Subcutaneous abdominal adipose tissue (tissue), 5 donors: ENCODE data around the gene OAS1.
"Not testable (repeated sequence)": the region's sequence is repeated elsewhere in the genome, so short reads cannot be mapped to it uniquely, and the experiment has no call there.

Source experiments
- H3K27ac ChIP-seq: one replicate; pipeline ENCODE4 v1.7.0; 2013; ENCODE audit warnings: low read depth, mild to moderate bottlenecking, inconsistent platforms, low read length, moderate library complexity
- H3K27me3 ChIP-seq, 5 donors: one replicate each; pipeline ENCODE4 v1.7.0; 2013; ENCODE audit warnings: low read length in 5 of 5, inconsistent platforms in 1 of 5; ENCODE audit not compliant: control insufficient read depth in 5 of 5, insufficient read depth in 4 of 5
- H3K36me3 ChIP-seq, 5 donors: one replicate each; pipeline ENCODE4 v1.7.0; 2013; ENCODE audit warnings: low read length in 5 of 5; ENCODE audit not compliant: control insufficient read depth in 5 of 5, insufficient read depth in 5 of 5
- H3K4me1 ChIP-seq, 5 donors: one replicate each; pipeline ENCODE4 v1.7.0; 2013; ENCODE audit warnings: low read length in 5 of 5, mild to moderate bottlenecking in 3 of 5, moderate library complexity in 1 of 5; ENCODE audit not compliant: control insufficient read depth in 5 of 5, insufficient read depth in 5 of 5
- H3K4me3 ChIP-seq, 5 donors: one replicate each; pipeline ENCODE4 v1.7.0; 2013; ENCODE audit warnings: low read length in 5 of 5, low read depth in 1 of 5
- H3K9ac ChIP-seq, 5 donors: one replicate each; pipeline ENCODE4 v1.7.0; 2013; ENCODE audit warnings: low read length in 5 of 5, mild to moderate bottlenecking in 4 of 5, moderate library complexity in 3 of 5
- H3K9me3 ChIP-seq, 5 donors: one replicate each; pipeline ENCODE4 v1.7.0; 2013; ENCODE audit warnings: low read length in 5 of 5; ENCODE audit not compliant: control insufficient read depth in 5 of 5
- donor health status: healthy.
- donor health status: healthy.
- donor health status: healthy.
- donor health status: healthy.
- donor health status: healthy.

Gene OAS1

GRCh38 chr12:112913038-112913688 is 6.4 kb downstream of the OAS1 start:
- peaks cover 22 to 48% (median 28%) of the 10 kb centered on the region in 5 donors for H3K36me3 ChIP-seq
- H3K27ac ChIP-seq = no peak overlapping the region
- no peaks in the 10 kb centered on the region for H3K27me3 ChIP-seq
- no peak overlapping the region for H3K9ac ChIP-seq
- peaks cover 0 to 21% (median 19%) of the 10 kb centered on the region in 5 donors for H3K4me1 ChIP-seq
- H3K9me3 ChIP-seq = peaks cover 5 to 19% (median 13%) of the 10 kb centered on the region in 5 donors
- H3K4me3 ChIP-seq = no peak overlapping the region

DNA sequence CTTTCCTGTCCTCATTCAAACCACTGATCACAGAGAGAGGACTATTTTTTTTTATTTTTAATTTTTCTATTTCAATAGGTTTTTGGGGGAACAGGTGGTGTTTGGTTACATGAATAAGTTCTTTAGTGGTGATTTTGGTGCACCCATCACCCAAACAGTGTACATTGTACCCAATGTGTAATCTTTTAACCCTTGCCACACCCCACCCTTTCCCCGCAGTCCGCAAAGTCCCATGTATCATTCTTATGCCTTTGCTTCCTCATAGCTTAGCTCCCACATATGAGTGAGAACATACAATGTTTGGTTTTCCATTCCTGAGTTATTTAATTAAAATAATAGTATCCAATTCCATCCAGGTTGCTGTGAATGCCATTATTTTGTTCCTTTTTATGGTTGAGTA is 7.1 kb downstream of the OAS1 start:
- not testable (repeated sequence) for H3K4me3 ChIP-seq, H3K27ac ChIP-seq, H3K9ac ChIP-seq, H3K27me3 ChIP-seq
- peaks cover 0 to 14% (median 12%) of the 10 kb centered on the region in 5 donors for H3K4me1 ChIP-seq
- peaks cover 25 to 55% (median 36%) of the 10 kb centered on the region in 5 donors for H3K36me3 ChIP-seq
- H3K9me3 ChIP-seq = peaks cover 5 to 19% (median 13%) of the 10 kb centered on the region in 5 donors

DNA sequence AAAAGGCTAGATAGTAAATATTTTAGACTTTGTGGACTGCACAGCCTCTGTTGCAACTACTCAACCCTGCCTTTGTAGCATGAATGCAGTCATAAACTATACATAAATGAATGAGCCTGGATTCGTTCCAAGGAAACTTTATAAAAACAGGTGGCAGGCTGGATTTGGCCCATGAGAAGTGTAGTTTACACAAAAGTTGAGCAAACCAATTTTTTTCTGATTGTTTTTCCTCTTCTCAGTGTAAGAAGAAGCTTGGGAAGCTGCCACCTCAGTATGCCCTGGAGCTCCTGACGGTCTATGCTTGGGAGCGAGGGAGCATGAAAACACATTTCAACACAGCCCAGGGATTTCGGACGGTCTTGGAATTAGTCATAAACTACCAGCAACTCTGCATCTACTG is 9.5 kb downstream of the OAS1 start:
- peaks cover 28 to 67% (median 47%) of the 10 kb centered on the region in 5 donors for H3K36me3 ChIP-seq
- no peaks in the 10 kb centered on the region for H3K27me3 ChIP-seq
- H3K9me3 ChIP-seq = peaks cover 5 to 19% (median 13%) of the 10 kb centered on the region in 5 donors
- H3K4me1 ChIP-seq = peaks cover 0 to 11% (median 8%) of the 10 kb centered on the region in 5 donors
- H3K4me3 ChIP-seq = no peak overlapping the region
- no peak overlapping the region for H3K9ac ChIP-seq
- H3K27ac ChIP-seq = peak overlapping the region; percentile 18

GRCh38 chr12:112919121-112919520 is 12.4 kb downstream of the OAS1 start:
- H3K27ac ChIP-seq = no peak overlapping the region
- no peaks in the 10 kb centered on the region for H3K27me3 ChIP-seq
- H3K4me1 ChIP-seq = peaks cover 0 to 11% (median 8%) of the 10 kb centered on the region in 5 donors
- H3K36me3 ChIP-seq = peaks cover 13 to 59% (median 38%) of the 10 kb centered on the region in 5 donors
- no peak overlapping the region for H3K4me3 ChIP-seq
- H3K9ac ChIP-seq = no peak overlapping the region
- H3K9me3 ChIP-seq = no peaks in the 10 kb centered on the region

- Histone ChIP-seq H3K4me3 (peak overlapping the region; percentile 6 to 54 (median 35)), H3K9ac (peak overlapping the region in 3 of 5 donors; percentile 25 to 56 (median 53)), H3K27ac (no peak overlapping the region), H3K9me3 (no peaks in the 10 kb centered on the region), H3K36me3 (peaks cover 0 to 21% (median 8%) of the 10 kb centered on the region in 5 donors), H3K27me3 (no peaks in the 10 kb centered on the region), H3K4me1 (peaks cover 3 to 10% (median 8%) of the 10 kb centered on the region in 5 donors)
Measured at GRCh38 chr12:112924986-112925385, 18.2 kb downstream of the OAS1 start.

DNA sequence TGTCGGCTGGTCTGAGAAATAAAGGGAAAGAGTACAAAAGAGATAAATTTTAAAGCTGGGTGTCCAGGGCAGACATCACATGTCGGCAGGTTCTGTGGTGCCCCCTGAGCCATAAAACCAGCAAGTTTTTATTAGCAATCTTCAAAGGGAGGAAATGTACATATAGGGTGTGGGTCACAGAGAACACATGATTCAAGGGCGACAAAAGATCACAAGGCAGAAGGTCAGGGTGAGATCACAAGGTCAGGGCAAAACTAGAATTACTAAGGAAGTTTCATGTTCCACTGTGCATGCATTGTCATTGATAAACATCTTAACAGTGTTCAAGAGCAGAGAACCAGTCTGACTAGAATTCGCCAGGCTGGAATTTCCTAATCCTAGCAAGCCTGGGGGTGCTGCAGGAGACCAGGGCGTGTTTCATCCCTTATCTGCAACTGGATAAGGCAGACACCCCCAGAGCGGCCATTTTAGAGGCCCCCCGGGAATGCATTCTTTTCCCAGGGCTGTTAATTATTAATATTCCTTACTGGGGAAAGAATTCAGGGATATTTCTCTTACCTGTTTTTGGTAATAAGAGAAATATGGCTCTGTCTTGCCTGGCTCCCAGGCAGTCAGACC is 19.8 kb downstream of the OAS1 start:
- not testable (repeated sequence) for H3K27me3 ChIP-seq, H3K9ac ChIP-seq, H3K9me3 ChIP-seq, H3K4me3 ChIP-seq, H3K27ac ChIP-seq
- H3K4me1 ChIP-seq = peaks cover 3 to 10% (median 8%) of the 10 kb centered on the region in 5 donors
- peaks cover 0 to 15% (median 0%) of the 10 kb centered on the region in 5 donors for H3K36me3 ChIP-seq

DNA sequence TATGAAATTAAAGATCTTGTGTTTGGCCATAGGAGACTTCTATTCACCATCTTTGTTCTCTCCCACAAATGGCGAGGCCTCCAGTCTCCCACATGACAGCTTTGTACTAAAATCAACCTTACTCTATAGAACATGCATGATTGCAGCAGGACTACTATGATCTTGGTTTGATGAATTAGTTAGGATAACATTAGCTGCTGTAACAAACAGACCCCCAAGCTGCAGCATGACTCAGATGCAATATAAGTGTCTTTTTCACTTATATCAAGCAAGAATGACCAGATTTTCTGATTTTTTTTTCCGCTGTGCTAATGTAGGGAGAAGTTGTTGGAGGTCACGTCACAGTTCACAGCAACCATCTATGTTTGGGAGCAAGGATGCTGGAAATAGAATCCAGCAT is 20.7 kb downstream of the OAS1 start:
- H3K9ac ChIP-seq = no peak overlapping the region
- H3K27ac ChIP-seq = no peak overlapping the region
- H3K36me3 ChIP-seq = peaks cover 0 to 6% (median 0%) of the 10 kb centered on the region in 5 donors
- no peaks in the 10 kb centered on the region for H3K9me3 ChIP-seq
- H3K4me3 ChIP-seq = no peak overlapping the region
- peaks cover 3 to 10% (median 8%) of the 10 kb centered on the region in 5 donors for H3K4me1 ChIP-seq
- H3K27me3 ChIP-seq = no peaks in the 10 kb centered on the region

GRCh38 chr12:112927925-112928324 is 21.2 kb downstream of the OAS1 start:
- H3K4me3 ChIP-seq = no peak overlapping the region

GRCh38 chr12:112928978-112929377 is 22.2 kb downstream of the OAS1 start:
- Histone ChIP-seq H3K4me1 (peaks cover 3 to 10% (median 8%) of the 10 kb centered on the region in 5 donors), H3K9ac (no peak overlapping the region), H3K27me3 (no peaks in the 10 kb centered on the region), H3K27ac (no peak overlapping the region), H3K36me3 (peaks cover 0 to 4% (median 0%) of the 10 kb centered on the region in 5 donors), H3K9me3 (no peaks in the 10 kb centered on the region), H3K4me3 (no peak overlapping the region)

More at GRCh38 chr12:112927925-112928324, 21.2 kb downstream of the OAS1 start:
- Histone ChIP-seq H3K9ac (no peak overlapping the region), H3K4me1 (peaks cover 3 to 10% (median 8%) of the 10 kb centered on the region in 5 donors), H3K36me3 (peaks cover 0 to 4% (median 0%) of the 10 kb centered on the region in 5 donors), H3K27ac (no peak overlapping the region), H3K27me3 (no peaks in the 10 kb centered on the region), H3K9me3 (no peaks in the 10 kb centered on the region)

- Histone ChIP-seq H3K9me3 (no peaks in the 10 kb centered on the region), H3K27ac (no peak overlapping the region), H3K4me3 (no peak overlapping the region), H3K9ac (no peak overlapping the region), H3K4me1 (peaks cover 3 to 7% (median 5%) of the 10 kb centered on the region in 5 donors), H3K27me3 (no peaks in the 10 kb centered on the region), H3K36me3 (peaks cover 0 to 4% (median 0%) of the 10 kb centered on the region in 5 donors)
Measured at GRCh38 chr12:112929715-112930114, 23.0 kb downstream of the OAS1 start.
